GM10847 (cell line): ENCODE results near the gene PRG2.

Source experiments
- POLR2A ChIP-seq: IDR thresholded peaks from 2 replicates; pipeline ENCODE4 v1.6.1; 2011; ENCODE audit not compliant: insufficient read length; ENCODE audit errors: extremely low read depth

The PRG2 gene

DNA sequence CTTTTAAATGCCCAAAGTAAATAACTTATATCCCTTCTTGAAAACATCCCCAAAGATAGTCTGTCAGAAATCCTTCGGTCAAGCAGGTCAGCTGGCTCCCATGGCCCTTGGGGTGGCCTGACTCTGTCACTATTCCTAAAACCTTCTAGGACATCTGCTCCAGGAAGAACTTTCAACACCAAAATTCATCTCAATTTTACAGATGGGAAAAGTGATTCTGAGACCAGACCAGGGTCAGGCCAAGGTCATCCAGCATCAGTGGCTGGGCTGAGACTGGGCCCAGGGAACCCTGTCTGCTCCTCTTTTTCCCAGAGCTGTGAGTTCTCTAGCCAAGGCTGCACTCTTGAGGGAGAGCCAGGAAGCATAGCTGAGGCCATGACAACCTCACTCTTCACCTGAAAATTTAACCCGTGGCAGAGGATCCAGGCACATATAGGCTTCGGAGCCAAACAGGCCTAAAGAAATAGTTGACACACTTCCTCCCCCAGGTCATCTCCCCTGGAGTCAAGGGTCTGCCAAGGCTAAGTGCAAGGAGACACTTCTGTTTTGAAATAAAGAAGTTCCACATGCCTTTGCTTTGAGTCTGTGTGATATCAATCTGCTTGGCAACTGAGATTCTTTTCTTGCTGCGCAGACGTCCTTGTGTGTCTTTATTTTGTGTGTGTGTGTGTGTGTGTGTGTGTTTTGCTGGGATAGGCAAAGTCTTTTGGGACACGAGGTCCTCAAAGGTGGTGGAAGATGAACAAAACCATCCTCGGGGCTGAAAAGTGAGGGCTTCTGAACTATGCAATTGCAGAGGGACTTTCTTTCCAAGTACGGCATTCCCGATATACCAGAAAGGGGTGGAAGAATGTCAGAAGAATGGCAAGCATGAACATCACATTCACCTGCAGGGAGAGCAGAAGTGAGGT is 16.8 kb upstream of the PRG2 start:
- no peak for TF ChIP-seq POLR2A

DNA sequence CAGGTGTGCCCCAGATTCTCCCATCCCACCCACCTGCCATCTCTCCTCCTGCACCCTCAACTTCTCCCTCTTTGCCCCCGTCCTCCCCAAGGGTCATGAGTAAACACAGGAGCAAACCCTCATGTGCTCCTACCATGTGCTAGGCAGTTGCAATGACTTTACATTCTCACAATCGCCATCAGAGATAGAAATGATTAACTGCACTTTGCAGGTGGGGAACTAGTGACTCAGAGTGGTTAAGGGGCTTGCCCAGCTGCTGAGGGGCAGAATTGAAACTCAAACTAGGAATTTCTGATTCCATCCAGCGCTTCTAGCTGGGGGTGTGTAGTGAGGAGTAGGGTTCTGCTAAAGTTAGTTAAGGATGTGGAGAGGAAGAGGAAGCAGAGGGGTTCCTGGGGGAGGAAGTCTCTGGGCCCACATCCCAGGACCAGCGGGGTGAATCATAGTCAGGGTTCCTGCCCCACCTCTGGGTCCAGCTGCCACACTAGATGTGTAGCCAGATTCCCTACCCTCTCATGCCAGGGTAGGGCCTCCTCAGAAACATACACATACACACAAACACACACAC is 16.0 kb upstream of the PRG2 start:
- no peak for TF ChIP-seq POLR2A

DNA sequence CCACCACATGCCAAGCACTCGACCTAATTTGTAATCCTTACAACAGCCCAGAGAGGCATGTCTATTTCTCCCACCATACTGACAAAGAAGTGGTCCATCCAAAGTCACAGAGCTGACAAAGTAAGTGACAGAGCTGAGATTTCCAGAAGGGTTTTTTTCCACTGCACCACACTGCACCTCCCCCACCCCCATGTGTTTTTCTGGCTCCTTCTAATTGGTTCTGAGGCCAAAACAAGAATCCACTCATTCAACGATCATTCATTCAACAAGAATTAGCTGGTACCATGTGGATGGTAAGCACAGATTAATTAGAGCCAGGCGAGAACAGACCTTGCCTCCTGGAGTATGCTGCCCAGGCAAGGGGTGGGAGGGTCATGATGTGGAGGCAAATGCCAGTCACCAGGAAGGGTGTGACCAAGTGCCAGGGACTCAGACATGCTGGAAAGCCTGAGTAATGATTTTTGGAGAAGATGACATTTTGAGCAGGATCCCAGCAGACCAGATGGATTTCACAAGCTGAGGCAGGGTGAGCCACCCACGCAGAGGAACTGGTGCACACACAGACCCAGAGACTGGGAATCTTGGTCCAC is 14.9 kb upstream of the PRG2 start:
- TF ChIP-seq POLR2A: no peak

GRCh38 chr11:57403802-57404147 is 13.3 kb upstream of the PRG2 start:
- no peak for TF ChIP-seq POLR2A

- no peak for TF ChIP-seq POLR2A
Measured at GRCh38 chr11:57402188-57403002, 11.9 kb upstream of the PRG2 start.

DNA sequence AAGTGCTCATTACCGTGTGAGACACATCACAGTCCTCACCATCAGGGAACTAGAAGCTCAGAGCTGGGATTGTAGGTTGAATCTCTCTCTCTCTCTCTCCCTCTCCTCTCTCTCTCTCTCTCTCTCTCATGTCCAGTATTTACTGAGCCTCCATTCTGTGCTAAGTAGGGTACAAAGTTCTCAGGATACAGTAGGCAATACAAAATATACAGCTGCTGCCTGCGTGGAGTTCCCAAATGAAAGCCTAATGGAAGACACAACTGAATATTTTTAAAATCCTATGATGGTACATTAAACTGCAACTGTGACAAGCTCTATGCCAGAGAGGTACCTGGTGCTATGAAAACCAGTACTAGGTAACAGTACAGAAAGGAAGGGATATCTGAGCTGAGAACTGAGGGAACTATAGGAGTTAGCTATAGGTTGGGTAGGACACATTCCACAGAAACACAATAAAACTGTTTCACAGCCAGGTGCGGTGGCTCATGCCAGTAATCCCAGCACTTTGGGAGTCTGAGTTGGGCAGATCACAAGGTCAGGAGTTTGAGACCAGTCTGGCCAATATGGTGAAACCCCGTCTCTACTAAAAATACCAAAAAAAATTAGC is 9.6 kb upstream of the PRG2 start:
- TF ChIP-seq POLR2A: no peak

- no peak for TF ChIP-seq POLR2A
Measured at GRCh38 chr11:57399221-57399620, 8.8 kb upstream of the PRG2 start.

- no peak for TF ChIP-seq POLR2A
Measured at GRCh38 chr11:57397394-57397990, 7.0 kb upstream of the PRG2 start.

GRCh38 chr11:57396744-57397143 is 6.3 kb upstream of the PRG2 start:
- no peak for TF ChIP-seq POLR2A

DNA sequence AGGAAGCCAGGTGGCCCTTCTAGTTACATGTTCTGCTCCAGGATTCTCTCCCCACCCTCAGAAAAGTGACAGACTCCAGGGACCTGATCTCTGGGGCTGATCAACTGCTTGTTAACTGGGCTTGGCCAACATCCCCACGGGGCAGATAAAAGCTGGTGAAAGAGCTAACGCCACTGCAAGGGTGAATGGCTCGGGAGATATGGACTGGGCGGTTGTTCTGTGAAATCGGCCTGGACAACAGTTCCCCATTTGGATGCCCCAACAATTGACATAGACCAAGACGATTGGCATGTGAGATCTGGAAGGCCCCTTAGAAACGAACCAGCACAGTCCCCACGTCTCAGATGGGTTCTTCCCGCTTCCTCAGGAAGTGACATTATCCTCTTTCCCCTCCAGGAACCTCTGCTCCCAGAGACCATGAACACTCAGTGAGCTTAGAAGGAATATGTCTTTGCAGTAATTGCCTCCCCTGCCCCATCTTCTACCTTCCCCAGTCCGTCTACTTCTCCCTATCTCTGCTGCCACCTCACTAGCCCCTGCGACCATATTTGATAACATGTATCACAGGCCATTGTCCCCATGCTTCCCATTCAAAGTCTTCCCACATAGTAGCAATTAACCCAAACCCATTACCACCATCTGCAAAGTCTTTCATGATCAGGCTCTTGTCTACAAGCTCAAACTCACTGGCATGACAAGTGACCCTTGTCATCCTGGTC is 5.6 kb upstream of the PRG2 start:
- no peak for TF ChIP-seq POLR2A

DNA sequence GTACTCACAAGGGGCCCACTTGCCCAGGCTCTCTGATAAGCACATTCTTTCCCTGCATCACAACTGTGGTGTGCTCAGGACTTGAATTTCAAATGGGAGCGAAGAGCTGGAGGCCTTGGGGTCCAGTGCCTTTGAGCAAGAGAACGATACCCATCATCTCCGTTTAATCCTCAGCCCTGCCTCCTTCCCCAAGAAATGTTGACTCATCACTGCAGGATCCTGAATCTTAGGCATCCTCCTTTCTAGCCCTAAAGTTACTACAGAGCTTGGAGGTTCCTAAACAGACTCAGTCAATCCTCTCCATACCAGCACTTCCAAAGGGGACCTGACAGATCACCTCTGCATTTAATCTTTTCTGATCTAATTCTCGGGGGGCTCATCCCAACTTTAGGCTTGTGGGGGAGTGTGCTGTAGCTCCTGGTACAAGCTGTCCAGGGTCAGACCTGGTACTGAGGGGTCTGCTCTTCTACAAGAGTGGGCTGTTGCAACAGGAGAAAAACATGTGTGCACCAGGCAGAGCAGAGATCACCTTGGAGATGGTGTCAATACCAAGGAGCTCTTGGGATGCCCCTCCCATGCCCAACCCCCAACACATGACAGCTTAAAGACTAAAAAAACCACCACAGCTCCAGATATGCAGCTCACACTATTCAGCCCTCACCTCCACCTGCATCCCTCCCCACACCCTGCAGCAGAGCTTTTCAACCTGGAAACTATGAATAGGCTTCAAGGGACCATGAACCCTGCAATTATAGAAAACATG is 3.9 kb upstream of the PRG2 start:
- no peak for TF ChIP-seq POLR2A

- TF ChIP-seq POLR2A: no peak
Measured at GRCh38 chr11:57392763-57393105, 2.3 kb upstream of the PRG2 start.

- TF ChIP-seq POLR2A: no peak
Measured at GRCh38 chr11:57392066-57392762, 1.8 kb upstream of the PRG2 start.
